NCI-H2227 (cell line): ENCODE results near the gene SLC6A18.
"Not testable (repeated sequence)": the region's sequence is repeated elsewhere in the genome, so short reads cannot be mapped to it uniquely, and the experiment has no call there.

Source experiments
- DNase-seq: peaks from one replicate; lab custom pipeline; 2025; ENCODE audit not compliant: unreplicated experiment; lab: John Stamatoyannopoulos, UW

SLC6A18 gene

DNA sequence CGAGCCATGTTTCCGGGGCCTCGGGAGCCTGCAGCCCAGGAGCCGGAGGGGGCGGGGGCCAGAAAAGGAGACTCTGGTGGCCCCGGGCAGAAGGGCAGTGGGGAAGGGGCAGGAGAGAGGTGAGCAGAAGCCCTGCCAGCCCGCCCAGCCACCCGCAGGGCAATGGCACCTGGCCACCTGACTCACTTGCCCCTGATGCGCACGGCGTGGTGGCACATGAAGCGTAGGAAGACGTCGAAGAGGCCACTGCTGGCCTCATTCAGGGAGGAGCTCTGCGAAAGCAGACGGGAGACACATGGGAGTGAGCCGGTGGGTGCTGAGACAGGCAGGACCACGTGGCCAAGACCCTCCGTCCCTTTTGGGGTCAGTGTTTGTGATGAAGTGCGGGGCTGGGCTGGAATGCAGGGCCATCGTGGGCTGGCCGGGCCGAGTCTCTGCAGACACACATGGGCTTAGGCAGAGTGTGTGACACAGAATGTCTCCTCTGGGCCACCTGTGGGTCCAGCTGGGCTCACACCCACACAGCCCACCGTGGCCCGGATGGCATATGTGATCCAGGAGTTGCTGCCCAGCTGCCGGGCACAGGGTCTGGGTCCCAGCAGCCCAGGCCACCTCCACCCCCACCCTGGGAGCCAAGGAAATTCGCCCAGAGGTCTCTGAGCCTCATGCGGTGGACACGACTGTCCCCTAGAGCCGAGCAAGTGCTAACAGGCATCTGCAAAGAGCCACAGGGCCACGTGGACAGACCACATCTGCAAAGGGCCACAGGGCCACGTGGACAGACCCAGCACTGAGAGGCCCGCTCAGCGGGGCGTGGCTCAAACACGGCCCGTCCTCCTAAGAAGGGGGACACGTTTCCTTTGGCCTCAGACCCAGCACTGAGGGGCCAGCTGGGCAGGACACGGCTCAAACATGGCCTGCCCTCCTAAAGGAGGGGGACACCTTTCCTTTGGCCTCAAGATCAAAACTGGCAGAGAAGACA lies 46.0 kb downstream of the SLC6A18 start:
- no peak for DNase-seq

- DNase-seq: no peak
These were observed 47.0 kb downstream of the SLC6A18 start for GRCh38 chr5:1272201-1272600.

DNA sequence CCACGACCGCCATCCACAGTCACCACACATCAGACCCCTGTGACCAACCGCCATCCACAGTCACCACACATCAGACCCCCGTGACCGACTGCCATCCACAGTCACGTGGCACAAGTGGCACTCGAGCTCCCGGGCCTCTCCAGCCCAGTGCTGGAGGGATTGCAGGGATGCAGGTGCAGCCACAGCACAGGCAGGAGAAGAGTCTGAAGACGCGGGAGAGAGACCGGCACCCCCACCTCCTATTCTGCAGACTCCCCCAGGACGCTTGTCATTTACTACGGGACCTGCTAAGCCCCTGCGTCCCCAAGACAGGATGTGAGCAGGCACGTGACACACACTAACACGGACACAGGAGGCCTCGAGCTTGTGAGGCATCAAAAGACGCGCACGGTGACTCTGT lies 48.6 kb downstream of the SLC6A18 start:
- no peak for DNase-seq

- no peak for DNase-seq
These were observed 49.3 kb downstream of the SLC6A18 start for GRCh38 chr5:1274471-1274870.

DNA sequence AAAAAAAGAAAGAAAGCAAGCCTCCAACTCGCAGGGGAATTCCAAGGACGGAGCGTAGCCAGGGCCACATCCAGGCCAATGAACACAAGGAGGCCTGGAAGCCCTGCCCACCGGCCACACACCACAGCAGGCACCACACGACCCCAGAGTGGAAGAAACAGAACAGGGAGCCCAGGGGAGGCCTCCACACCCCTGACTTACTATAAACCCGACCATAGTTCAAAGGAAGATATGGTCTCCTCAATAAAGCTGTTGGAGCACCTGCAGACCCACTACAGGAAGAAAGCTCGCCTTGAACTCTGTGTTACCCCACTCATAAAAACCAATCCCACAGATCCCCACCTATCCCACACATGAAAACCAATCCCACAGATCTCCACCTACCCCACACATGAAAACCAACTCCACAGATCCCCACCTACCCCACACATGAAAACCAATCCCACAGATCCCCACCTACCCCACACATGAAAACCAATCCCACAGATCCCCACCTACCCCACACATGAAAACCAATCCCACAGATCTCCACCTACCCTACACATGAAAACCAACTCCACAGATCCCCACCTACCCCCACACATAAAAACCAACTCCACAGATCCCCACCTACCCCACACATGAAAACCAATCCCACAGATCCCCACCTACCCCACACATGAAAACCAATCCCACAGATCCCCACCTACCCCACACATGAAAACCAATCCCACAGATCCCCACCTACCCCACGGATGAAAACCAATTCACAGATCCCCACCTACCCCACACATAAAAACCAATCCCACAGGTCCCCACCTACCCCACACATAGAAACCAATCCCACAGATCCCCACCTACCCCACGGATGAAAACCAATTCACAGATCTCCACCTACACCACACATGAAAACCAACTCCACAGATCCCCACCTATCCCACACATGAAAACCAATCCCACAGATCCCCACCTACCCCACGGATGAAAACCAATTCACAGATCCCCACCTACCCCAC lies 50.5 kb downstream of the SLC6A18 start:
- not testable (repeated sequence) for DNase-seq

DNA sequence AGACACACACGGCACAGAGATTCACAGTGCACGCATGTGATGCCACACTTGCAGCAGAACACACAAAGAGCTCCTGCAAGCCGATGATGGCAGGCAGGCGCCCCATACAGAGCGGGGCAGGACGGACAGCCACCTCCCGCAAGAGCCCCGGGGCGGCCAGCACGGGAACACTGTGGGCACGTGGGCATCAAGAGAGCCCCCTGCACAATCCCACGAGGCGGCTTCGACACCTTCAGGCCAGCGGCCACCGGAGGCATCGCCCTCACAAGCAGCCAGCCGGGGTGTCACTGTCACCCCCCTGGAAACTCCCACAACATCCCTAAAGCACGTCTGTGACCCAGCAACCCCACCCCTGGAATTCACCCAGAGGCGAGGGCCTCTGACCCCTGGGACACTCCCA lies 51.7 kb downstream of the SLC6A18 start:
- no peak for DNase-seq

DNA sequence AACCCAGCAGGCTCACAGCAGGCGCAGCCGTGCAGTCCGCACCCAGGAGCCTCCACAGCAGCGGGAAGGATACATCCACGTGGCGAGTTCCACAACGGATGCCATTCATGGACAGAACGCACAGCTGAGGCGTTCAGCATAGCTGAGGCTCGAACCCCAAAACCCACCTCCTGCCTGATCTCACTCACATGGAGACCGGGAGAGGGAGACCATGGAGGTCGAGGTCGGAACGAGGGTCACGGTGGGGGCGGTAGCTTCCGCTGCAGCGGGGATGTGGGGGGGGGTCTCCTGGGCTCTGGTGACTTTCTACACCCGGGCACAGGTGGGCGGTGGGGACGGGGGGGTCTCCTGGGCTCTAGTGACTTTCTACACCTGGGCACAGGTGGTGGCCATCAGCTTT lies 52.1 kb downstream of the SLC6A18 start:
- DNase-seq: no peak

GRCh38 chr5:1277781-1278180 lies 52.6 kb downstream of the SLC6A18 start:
- DNase-seq: no peak

- no peak for DNase-seq
These were observed 53.0 kb downstream of the SLC6A18 start for GRCh38 chr5:1278216-1278615.

- no peak for DNase-seq
These were observed 53.7 kb downstream of the SLC6A18 start for GRCh38 chr5:1278656-1279442.

DNA sequence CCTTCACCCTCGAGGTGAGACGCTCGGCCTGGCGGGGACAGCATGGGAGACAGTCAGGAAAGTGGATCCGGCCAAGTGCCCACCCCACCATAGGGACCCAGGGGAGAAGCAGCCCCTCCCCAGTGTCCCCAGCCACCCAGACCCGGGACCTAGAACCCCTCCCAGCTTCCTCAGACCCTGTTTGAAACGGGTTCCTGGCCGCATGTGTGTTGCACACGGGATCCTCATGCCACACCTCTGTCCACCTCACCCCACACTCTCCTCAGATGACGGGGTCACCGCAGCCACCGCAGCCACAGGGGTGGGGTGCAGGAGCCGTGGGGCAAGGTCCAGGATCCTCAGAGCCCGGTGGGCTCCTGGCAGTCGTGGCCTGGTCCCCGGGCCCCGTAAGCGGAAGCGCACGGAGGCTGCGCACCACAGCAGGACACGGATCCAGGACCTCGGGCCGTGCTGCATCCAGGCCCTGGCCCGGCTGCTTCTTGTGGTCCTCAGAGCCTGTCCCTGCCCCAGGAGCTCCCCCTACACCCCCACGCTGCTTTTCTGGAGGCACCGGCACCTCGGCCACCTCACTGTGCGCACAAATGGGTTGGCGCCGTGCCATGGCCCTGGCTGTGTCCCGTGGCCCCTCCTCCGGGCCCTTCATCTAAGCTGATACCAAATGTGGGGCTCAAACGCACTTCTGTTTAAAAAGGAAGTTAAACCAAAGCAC lies 54.4 kb downstream of the SLC6A18 start:
- DNase-seq: no peak

GRCh38 chr5:1280177-1281037 lies 55.2 kb downstream of the SLC6A18 start:
- no peak for DNase-seq

GRCh38 chr5:1281038-1281882 lies 56.1 kb downstream of the SLC6A18 start:
- DNase-seq: no peak

GRCh38 chr5:1282131-1282992 lies 57.2 kb downstream of the SLC6A18 start:
- DNase-seq: no peak

- not testable (repeated sequence) for DNase-seq
These were observed 58.0 kb downstream of the SLC6A18 start for GRCh38 chr5:1282993-1283728.

GRCh38 chr5:1283729-1284041 lies 58.5 kb downstream of the SLC6A18 start:
- DNase-seq: not testable (repeated sequence)
